Epithelial cell of proximal tubule (primary cell): ENCODE data around the gene CELF1. TPM values are rescaled to one million over a fixed set of nuclear protein-coding genes. Genes with fewer than 3 reads are reported as not detected.

ENCODE experiments used
- DNase-seq: peaks from one replicate; pipeline ENCODE4 v3.0.0-alpha.2; 2011; ENCODE audit warnings: low read depth
- H3K4me3 ChIP-seq: 2 replicates; pipeline ENCODE4 v1.5.1; 2011; ENCODE audit warnings: low read depth, mild to moderate bottlenecking, low read length
- CTCF ChIP-seq: conservative IDR thresholded peaks from 2 replicates; pipeline ENCODE4 v1.5.1; 2012; ENCODE audit warnings: low read depth, mild to moderate bottlenecking, low read length
- total RNA-seq: library from RNA; depleted of rRNA; stranded (reverse); fragments of >200 nt; gene quantifications from 2 replicates; pipeline ENCODE4 v1.2.3, GENCODE V29; 2015

CELF1 gene
- total RNA-seq, 1 donor from 2014 or later: 64.8 TPM

GRCh38 chr11:47508240-47508957 lies 44.5 kb downstream of the CELF1 start:
- DNase-seq: no peak
- H3K4me3 ChIP-seq: no peak overlapping the region
- no peak for TF ChIP-seq CTCF

GRCh38 chr11:47507563-47508239 lies 45.2 kb downstream of the CELF1 start:
- DNase-seq: no peak
- no peak overlapping the region for H3K4me3 ChIP-seq
- no peak for TF ChIP-seq CTCF

- DNase-seq: no peak
- TF ChIP-seq CTCF: no peak
- no peak overlapping the region for H3K4me3 ChIP-seq
These were observed 46.0 kb downstream of the CELF1 start for GRCh38 chr11:47506795-47507562.

GRCh38 chr11:47506373-47506772 lies 46.6 kb downstream of the CELF1 start:
- DNase-seq: no peak
- TF ChIP-seq CTCF: no peak
- no peak overlapping the region for H3K4me3 ChIP-seq

GRCh38 chr11:47504910-47505309 lies 48.0 kb downstream of the CELF1 start:
- no peak for DNase-seq
- TF ChIP-seq CTCF: no peak
- H3K4me3 ChIP-seq: no peak overlapping the region

GRCh38 chr11:47503227-47503626 lies 49.7 kb downstream of the CELF1 start:
- TF ChIP-seq CTCF: no peak
- no peak for DNase-seq
- no peak overlapping the region for H3K4me3 ChIP-seq
